HG02884 (cell line): ENCODE data around the gene ANKRD50.

ENCODE experiments used
- ATAC-seq: cut with Tn5 transposase; IDR thresholded peaks from one replicate; pipeline ENCODE4 v1.9.1; 2021; ENCODE audit warnings: mild to moderate bottlenecking, moderate library complexity; ENCODE audit not compliant: unreplicated experiment

The ANKRD50 gene

GRCh38 chr4:124637321-124637720 is 75.2 kb downstream of the ANKRD50 start:
- no peak for ATAC-seq

- no peak for ATAC-seq
Measured at GRCh38 chr4:124636788-124637187, 75.7 kb downstream of the ANKRD50 start.

- ATAC-seq: no peak
Measured at GRCh38 chr4:124635331-124635730, 77.2 kb downstream of the ANKRD50 start.

- no peak for ATAC-seq
Measured at GRCh38 chr4:124633285-124633941, 79.1 kb downstream of the ANKRD50 start.

- ATAC-seq: no peak
Measured at GRCh38 chr4:124632439-124632838, 80.1 kb downstream of the ANKRD50 start.

GRCh38 chr4:124631760-124632159 is 80.8 kb downstream of the ANKRD50 start:
- ATAC-seq: peak; percentile 95

- ATAC-seq: no peak
Measured at GRCh38 chr4:124629681-124630080, 82.9 kb downstream of the ANKRD50 start.
